ENCODE measurements around the gene DRD4.

Gene DRD4

DNA sequence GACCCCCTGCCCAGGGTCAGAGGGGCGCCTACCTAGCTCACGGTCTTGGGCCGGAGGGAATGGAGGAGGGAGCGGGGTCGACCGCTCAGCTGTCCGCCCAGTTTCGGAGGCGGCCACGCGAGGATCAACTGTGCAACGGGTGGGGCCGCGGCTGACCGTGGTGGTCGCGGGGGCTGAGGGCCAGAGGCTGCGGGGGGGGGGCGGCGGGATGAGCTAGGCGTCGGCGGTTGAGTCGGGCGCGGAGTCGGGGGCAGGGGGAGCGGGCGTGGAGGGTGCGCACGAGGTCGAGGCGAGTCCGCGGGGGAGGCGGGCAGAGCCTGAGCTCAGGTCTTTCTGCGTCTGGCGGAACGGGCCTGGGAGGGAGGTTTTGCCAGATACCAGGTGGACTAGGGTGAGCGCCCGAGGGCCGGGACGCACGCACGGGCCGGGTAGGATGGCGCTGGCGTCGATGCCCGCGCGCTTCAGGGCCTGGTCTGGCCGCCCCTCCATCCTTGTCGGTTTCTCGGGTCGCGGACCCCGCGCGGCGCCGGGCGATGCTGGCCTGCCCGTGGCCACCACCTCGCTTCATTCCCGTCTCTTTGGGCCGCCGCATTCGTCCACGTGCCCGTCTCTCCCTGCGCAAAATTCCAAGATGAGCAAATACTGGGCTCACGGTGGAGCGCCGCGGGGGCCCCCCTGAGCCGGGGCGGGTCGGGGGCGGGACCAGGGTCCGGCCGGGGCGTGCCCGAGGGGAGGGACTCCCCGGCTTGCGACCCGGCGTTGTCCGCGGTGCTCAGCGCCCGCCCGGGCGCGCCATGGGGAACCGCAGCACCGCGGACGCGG, at the start of gene DRD4:
DRD4 (plus strand) TSS at position 759 of the 822 bp plus-strand sequence; CDS start at position 795, 36 bp downstream.
- no peaks in the 10 kb centered on the region for H3K9me3 ChIP-seq
- peaks cover 47% of the 10 kb centered on the region for H3K4me1 ChIP-seq
- H4K20me1 ChIP-seq: peaks cover 86% of the 10 kb centered on the region
- peaks cover 57% of the 10 kb centered on the region for H3K27me3 ChIP-seq
- peaks cover 27% of the 10 kb centered on the region for H3K36me3 ChIP-seq
- no peak for TF ChIP-seq Cebpa-rat (IDR thresholded peaks at IDR 0.05)
- H3K27ac ChIP-seq: no peak within 1 kb of the TSS
- H3K9ac ChIP-seq: no peak within 1 kb of the TSS
- H3K4me2 ChIP-seq: no peak within 1 kb of the TSS
- no peak within 1 kb of the TSS for H3K4me3 ChIP-seq

DNA sequence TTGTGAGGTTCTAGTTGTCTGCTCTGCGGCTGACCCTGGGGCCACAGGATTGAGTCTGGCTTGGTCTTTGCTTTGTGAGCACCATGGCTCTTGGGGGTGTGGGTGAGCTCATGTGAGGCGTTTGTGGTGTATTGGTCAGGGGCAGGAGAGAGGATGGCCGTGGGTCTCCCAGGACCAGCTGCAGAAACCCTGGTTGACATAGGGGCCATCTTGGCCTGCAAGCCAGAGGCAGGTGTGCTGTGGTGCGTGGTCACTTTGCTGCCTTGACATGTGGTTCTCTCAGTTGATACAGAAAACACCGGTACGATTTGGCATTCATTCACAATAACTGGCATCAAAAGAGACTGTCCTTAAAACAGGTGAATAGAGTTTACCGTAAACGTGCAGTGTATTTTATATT, 49.5 kb upstream of the DRD4 start:
- H3K4me2 ChIP-seq: no peak overlapping the region

DNA sequence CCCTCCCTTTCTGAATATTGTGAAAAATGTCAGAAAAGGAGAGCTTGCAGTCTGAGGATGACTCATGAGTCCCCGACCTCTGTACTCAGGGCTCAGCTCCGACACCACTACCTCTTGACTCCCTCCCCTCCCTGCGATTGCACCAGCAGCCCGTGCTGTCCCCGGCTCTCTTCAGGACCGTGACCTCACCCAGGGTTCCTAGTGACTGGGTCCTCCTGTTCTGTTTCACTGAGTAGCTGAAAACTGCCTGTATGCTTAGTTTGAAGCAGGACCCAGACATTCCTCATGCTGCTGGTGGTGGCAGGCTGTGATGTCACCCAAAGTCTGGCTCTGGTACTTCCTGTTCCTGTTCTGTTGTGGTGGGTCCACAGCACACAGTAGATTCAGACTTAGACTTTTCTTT, 49.1 kb upstream of the DRD4 start:
- no peaks in the 10 kb centered on the region for H3K9me3 ChIP-seq
- no peak overlapping the region for H3K27ac ChIP-seq
- no peak overlapping the region for H3K9ac ChIP-seq
- H3K36me3 ChIP-seq: peaks cover 99% of the 10 kb centered on the region
- H3K4me3 ChIP-seq: no peak overlapping the region
- no peak for TF ChIP-seq Cebpa-rat (IDR thresholded peaks at IDR 0.05)
- no peak overlapping the region for H3K4me2 ChIP-seq
- peaks cover 99% of the 10 kb centered on the region for H4K20me1 ChIP-seq
- no peaks in the 10 kb centered on the region for H3K27me3 ChIP-seq
- H3K4me1 ChIP-seq: no peaks in the 10 kb centered on the region

More for the DNA sequence above, 49.5 kb upstream of the DRD4 start:
- Histone ChIP-seq H3K36me3 (peaks cover 99% of the 10 kb centered on the region), H3K9me3 (no peaks in the 10 kb centered on the region), H3K4me3 (no peak overlapping the region), H3K9ac (no peak overlapping the region), H3K27me3 (no peaks in the 10 kb centered on the region), H4K20me1 (peaks cover 99% of the 10 kb centered on the region), H3K27ac (no peak overlapping the region), H3K4me1 (no peaks in the 10 kb centered on the region)
- TF ChIP-seq Cebpa-rat (IDR thresholded peaks at IDR 0.05): no peak

DNA sequence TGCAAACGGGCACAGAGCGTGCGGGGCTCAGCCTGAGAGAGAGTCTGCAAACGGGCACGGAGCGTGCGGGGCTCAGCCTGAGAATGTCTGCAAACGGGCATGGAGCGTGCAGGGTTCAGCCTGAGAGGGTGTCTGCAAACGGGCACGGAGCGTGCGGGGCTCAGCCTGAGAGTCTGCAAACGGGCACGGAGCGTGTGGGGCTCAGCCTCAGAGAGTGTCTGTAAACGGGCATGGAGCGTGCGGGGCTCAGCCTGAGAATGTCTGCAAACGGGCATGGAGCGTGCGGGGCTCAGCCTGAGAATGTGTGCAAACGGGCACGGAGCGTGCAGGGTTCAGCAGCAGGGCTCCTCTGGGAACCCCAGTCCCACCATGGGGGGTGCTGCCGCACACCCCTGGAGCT, 47.3 kb upstream of the DRD4 start:
- H3K27ac ChIP-seq: no peak overlapping the region
- TF ChIP-seq Cebpa-rat (IDR thresholded peaks at IDR 0.05): no peak
- peaks cover 99% of the 10 kb centered on the region for H4K20me1 ChIP-seq

GRCh38 chr11:590997-591396, 46.1 kb upstream of the DRD4 start:
- no peak for TF ChIP-seq Cebpa-rat (IDR thresholded peaks at IDR 0.05)

More for the DNA sequence above, 47.3 kb upstream of the DRD4 start:
- Histone ChIP-seq H3K4me1 (no peaks in the 10 kb centered on the region), H3K4me2 (no peak overlapping the region), H3K36me3 (peaks cover 99% of the 10 kb centered on the region), H3K27me3 (no peaks in the 10 kb centered on the region), H3K9ac (no peak overlapping the region), H3K4me3 (no peak overlapping the region), H3K9me3 (no peaks in the 10 kb centered on the region)

DNA sequence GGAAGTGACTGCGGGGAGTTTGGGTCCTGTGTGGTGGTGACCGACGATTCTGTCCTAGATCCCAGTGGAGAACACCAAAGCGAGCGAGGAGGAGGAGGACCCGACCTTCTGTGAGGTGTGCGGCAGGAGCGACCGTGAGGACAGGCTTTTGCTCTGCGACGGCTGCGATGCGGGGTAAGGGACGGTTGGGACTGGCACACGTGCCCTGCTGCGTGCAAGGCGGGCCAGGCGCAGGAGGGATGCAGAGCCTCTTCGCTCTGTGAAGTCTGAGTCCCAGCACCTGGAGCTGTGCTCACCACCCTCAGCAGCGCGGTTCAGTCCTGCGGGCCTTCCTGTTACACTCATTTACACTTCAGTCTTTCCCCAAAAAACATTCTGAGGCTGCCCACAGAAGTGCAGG, 44.6 kb upstream of the DRD4 start:
- Histone ChIP-seq H3K9me3 (no peaks in the 10 kb centered on the region), H3K4me1 (no peaks in the 10 kb centered on the region), H3K27me3 (no peaks in the 10 kb centered on the region), H4K20me1 (peaks cover 98% of the 10 kb centered on the region), H3K36me3 (peaks cover 98% of the 10 kb centered on the region), H3K4me2 (no peak overlapping the region), H3K27ac (no peak overlapping the region), H3K9ac (no peak overlapping the region), H3K4me3 (no peak overlapping the region)
- TF ChIP-seq Cebpa-rat (IDR thresholded peaks at IDR 0.05): no peak

More at GRCh38 chr11:590997-591396, 46.1 kb upstream of the DRD4 start:
- H3K9ac ChIP-seq: no peak overlapping the region
- H4K20me1 ChIP-seq: peaks cover 99% of the 10 kb centered on the region
- no peak overlapping the region for H3K4me3 ChIP-seq
- no peaks in the 10 kb centered on the region for H3K4me1 ChIP-seq
- peaks cover 99% of the 10 kb centered on the region for H3K36me3 ChIP-seq
- no peaks in the 10 kb centered on the region for H3K9me3 ChIP-seq
- H3K4me2 ChIP-seq: no peak overlapping the region
- H3K27me3 ChIP-seq: no peaks in the 10 kb centered on the region
- no peak overlapping the region for H3K27ac ChIP-seq

- no peak overlapping the region for H3K9ac ChIP-seq
- H3K4me3 ChIP-seq: no peak overlapping the region
- H3K4me2 ChIP-seq: no peak overlapping the region
- no peak overlapping the region for H3K27ac ChIP-seq
- H3K36me3 ChIP-seq: peaks cover 98% of the 10 kb centered on the region
- no peak for TF ChIP-seq Cebpa-rat (IDR thresholded peaks at IDR 0.05)
- no peaks in the 10 kb centered on the region for H3K9me3 ChIP-seq
- no peaks in the 10 kb centered on the region for H3K4me1 ChIP-seq
- H3K27me3 ChIP-seq: no peaks in the 10 kb centered on the region
- peaks cover 98% of the 10 kb centered on the region for H4K20me1 ChIP-seq
Observed at GRCh38 chr11:592918-593317, 44.2 kb upstream of the DRD4 start.

DNA sequence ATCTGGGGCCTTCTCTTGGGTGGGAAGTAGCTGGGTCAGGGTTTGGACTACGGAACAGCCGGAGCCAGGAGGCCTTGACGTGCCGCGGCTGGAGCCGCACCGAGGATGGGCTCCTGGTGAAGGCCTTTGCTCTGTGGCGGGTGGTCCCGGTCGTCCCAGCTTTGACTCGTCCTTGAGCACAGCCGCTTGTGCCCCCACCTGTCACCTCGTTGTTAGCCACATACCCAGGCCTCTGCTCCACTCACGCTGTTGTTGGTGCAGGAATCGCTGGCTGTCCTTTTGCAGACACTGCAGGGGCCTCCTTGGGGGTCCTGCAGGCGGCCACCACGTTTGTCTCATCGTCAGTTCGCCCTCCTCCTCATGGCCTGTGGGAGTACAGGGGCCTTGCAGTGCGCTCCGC, 43.7 kb upstream of the DRD4 start:
- peaks cover 98% of the 10 kb centered on the region for H3K36me3 ChIP-seq
- no peak overlapping the region for H3K27ac ChIP-seq
- no peak overlapping the region for H3K4me3 ChIP-seq
- H4K20me1 ChIP-seq: peaks cover 98% of the 10 kb centered on the region
- no peaks in the 10 kb centered on the region for H3K9me3 ChIP-seq
- H3K27me3 ChIP-seq: no peaks in the 10 kb centered on the region
- no peak for TF ChIP-seq Cebpa-rat (IDR thresholded peaks at IDR 0.05)
- no peak overlapping the region for H3K9ac ChIP-seq
- no peaks in the 10 kb centered on the region for H3K4me1 ChIP-seq
- H3K4me2 ChIP-seq: no peak overlapping the region

DNA sequence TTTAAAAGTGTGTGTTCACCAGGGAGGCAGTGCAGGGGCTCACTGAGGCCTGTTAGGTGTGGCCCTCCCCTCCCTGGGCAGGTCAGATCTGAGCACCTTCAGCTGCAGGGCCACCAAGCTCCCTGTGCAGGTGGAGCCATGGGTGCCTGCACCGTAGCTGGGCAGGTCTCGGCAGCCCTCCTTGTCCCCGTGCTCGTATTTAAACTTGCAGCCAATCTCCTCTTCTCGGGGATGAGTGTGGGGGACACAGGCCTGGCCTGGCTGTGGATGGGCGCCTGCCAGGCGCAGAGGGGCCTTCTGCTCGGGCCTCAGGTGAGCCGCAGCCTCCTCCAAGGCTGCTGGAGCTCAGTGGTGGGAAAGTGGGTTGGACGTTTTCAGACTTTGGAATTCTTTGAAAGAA, 41.7 kb upstream of the DRD4 start:
- H3K27ac ChIP-seq: no peak overlapping the region
- TF ChIP-seq Cebpa-rat (IDR thresholded peaks at IDR 0.05): no peak
- H3K9me3 ChIP-seq: no peaks in the 10 kb centered on the region
- no peak overlapping the region for H3K4me3 ChIP-seq
- H4K20me1 ChIP-seq: peaks cover 96% of the 10 kb centered on the region
- H3K27me3 ChIP-seq: no peaks in the 10 kb centered on the region
- peaks cover 98% of the 10 kb centered on the region for H3K36me3 ChIP-seq
- no peaks in the 10 kb centered on the region for H3K4me1 ChIP-seq
- no peak overlapping the region for H3K4me2 ChIP-seq
- H3K9ac ChIP-seq: 0 out of 2 replicates have a peak overlapping the region, but pooled peaks have one; percentile 15

GRCh38 chr11:596374-596773, 40.7 kb upstream of the DRD4 start:
- Histone ChIP-seq H3K4me2 (no peak overlapping the region), H3K36me3 (peaks cover 98% of the 10 kb centered on the region), H3K9me3 (no peaks in the 10 kb centered on the region), H3K27me3 (no peaks in the 10 kb centered on the region), H3K4me3 (no peak overlapping the region), H4K20me1 (peaks cover 93% of the 10 kb centered on the region), H3K27ac (no peak overlapping the region), H3K9ac (no peak overlapping the region), H3K4me1 (no peaks in the 10 kb centered on the region)
- TF ChIP-seq Cebpa-rat (IDR thresholded peaks at IDR 0.05): no peak

All from BLaER1 (cell line).